Activated CD4-positive, alpha-beta T cell treated with anti-CD3 and anti-CD28 coated beads, Interleukin-2, amount 50 U/mL, for 4 hours (primary cell): Measurements from ENCODE around the gene ZMIZ2.
"Not testable (repeated sequence)": the region's sequence is repeated elsewhere in the genome, so short reads cannot be mapped to it uniquely, and the experiment has no call there.

Source experiments
- DNase-seq, 2 experiments: peaks; one replicate each; pipeline ENCODE4 v3.0.0-alpha.2; 2020

Gene ZMIZ2

GRCh38 chr7:44748045-44748947 is at the start of gene ZMIZ2:
Gene ZMIZ2, plus strand, starts transcription at chr7:44748847. Its CDS starts 7,403 bp downstream, at chr7:44756250.
- peak; percentile 85 to 87 for DNase-seq

- not testable (repeated sequence) for DNase-seq
These were observed 49.0 kb upstream of the ZMIZ2 start for GRCh38 chr7:44699598-44699997.

GRCh38 chr7:44700322-44700721 is 48.3 kb upstream of the ZMIZ2 start:
- no peak for DNase-seq

- not testable (repeated sequence) for DNase-seq
These were observed 45.3 kb upstream of the ZMIZ2 start for GRCh38 chr7:44703391-44703790.

- DNase-seq = no peak
These were observed 44.7 kb upstream of the ZMIZ2 start for GRCh38 chr7:44703921-44704320.

GRCh38 chr7:44705434-44705833 is 43.2 kb upstream of the ZMIZ2 start:
- DNase-seq = no peak

- no peak for DNase-seq
These were observed 41.7 kb upstream of the ZMIZ2 start for GRCh38 chr7:44706788-44707557.

GRCh38 chr7:44707558-44708230 is 41.0 kb upstream of the ZMIZ2 start:
- no peak for DNase-seq

- DNase-seq = no peak
These were observed 39.4 kb upstream of the ZMIZ2 start for GRCh38 chr7:44709011-44709915.

- no peak for DNase-seq
These were observed 38.6 kb upstream of the ZMIZ2 start for GRCh38 chr7:44709945-44710596.

GRCh38 chr7:44711528-44711927 is 37.1 kb upstream of the ZMIZ2 start:
- DNase-seq = no peak

GRCh38 chr7:44712012-44712411 is 36.6 kb upstream of the ZMIZ2 start:
- no peak for DNase-seq

GRCh38 chr7:44713141-44713540 is 35.5 kb upstream of the ZMIZ2 start:
- DNase-seq = no peak

GRCh38 chr7:44713680-44714335 is 34.8 kb upstream of the ZMIZ2 start:
- DNase-seq = no peak

GRCh38 chr7:44716205-44716604 is 32.4 kb upstream of the ZMIZ2 start:
- DNase-seq = no peak

- no peak for DNase-seq
These were observed 28.3 kb upstream of the ZMIZ2 start for GRCh38 chr7:44720301-44720700.

GRCh38 chr7:44724276-44724675 is 24.4 kb upstream of the ZMIZ2 start:
- no peak for DNase-seq

GRCh38 chr7:44726250-44726649 is 22.4 kb upstream of the ZMIZ2 start:
- DNase-seq = not testable (repeated sequence)

- DNase-seq = no peak
These were observed 21.3 kb upstream of the ZMIZ2 start for GRCh38 chr7:44727158-44727936.

GRCh38 chr7:44727937-44728262 is 20.7 kb upstream of the ZMIZ2 start:
- no peak for DNase-seq
